Astrocyte of the spinal cord (primary cell): ENCODE data around the gene EXOC4.

Source experiments
- DNase-seq: peaks from one replicate; pipeline ENCODE4 v3.0.0; 2011; ENCODE audit warnings: low read depth, low spot score
- H3K4me3 ChIP-seq: 2 replicates; pipeline ENCODE4 v1.5.1; 2011; ENCODE audit warnings: low read depth, mild to moderate bottlenecking, low read length, moderate library complexity
- in situ Hi-C: cut with HindIII; loops from 2 replicates; pipeline ENCODE4 v1.10.0; 2017; ENCODE audit warnings: low sequenced_read_pairs
- TF ChIP-seq, protein P1 (sequence below): IDR thresholded peaks from 2 replicates; pipeline ENCODE4 v1.5.1; 2012; ENCODE audit warnings: low read depth, mild to moderate bottlenecking, low read length, inconsistent platforms

EXOC4 gene

DNA sequence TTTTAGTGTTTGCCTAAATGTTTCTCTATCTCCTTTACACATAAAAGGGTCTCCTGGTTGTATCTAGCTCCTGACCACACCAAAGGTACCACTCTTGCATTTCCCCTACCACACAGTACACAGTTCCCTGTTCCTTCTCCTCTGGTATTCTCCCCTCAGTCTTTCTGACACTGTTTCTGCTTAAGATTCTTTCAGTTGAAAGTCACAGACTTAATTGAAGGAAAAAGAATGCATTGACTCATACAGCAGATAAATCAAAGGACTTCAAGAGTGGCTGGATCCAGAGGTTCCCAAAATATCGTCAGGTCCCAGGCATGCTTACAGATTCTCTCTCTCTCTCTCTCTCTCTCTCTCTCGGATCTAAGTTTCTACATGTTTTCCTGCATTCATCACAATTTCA, 688.6 kb downstream of the EXOC4 start:
- in situ Hi-C loops, result no loop called here
- TF ChIP-seq, protein P1, sequence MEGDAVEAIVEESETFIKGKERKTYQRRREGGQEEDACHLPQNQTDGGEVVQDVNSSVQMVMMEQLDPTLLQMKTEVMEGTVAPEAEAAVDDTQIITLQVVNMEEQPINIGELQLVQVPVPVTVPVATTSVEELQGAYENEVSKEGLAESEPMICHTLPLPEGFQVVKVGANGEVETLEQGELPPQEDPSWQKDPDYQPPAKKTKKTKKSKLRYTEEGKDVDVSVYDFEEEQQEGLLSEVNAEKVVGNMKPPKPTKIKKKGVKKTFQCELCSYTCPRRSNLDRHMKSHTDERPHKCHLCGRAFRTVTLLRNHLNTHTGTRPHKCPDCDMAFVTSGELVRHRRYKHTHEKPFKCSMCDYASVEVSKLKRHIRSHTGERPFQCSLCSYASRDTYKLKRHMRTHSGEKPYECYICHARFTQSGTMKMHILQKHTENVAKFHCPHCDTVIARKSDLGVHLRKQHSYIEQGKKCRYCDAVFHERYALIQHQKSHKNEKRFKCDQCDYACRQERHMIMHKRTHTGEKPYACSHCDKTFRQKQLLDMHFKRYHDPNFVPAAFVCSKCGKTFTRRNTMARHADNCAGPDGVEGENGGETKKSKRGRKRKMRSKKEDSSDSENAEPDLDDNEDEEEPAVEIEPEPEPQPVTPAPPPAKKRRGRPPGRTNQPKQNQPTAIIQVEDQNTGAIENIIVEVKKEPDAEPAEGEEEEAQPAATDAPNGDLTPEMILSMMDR, result no peak
- DNase-seq, result peak; percentile 32
- H3K4me3 ChIP-seq, result no peak overlapping the region

DNA sequence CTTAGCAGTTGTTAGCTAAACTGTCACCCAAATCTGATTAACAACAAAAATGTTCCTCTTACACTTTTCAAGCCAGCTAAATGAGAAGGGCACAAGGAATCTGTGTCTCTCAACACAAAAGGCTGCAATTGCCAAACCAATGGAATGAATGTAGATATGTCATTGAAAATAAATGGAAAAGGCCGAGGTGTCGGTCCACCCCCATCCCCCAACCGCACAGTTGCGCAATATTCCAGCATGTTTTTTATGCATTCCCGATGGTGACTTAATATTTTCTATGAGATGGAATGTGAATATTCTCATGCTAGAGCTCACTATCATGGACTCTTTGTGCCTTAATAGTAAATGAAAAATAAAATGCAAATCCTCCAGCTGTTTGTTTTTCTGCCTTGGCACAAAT, 692.6 kb downstream of the EXOC4 start:
- H3K4me3 ChIP-seq, result no peak overlapping the region
- in situ Hi-C loops, result no loop called here
- TF ChIP-seq, protein P1, result no peak
- no peak for DNase-seq

DNA sequence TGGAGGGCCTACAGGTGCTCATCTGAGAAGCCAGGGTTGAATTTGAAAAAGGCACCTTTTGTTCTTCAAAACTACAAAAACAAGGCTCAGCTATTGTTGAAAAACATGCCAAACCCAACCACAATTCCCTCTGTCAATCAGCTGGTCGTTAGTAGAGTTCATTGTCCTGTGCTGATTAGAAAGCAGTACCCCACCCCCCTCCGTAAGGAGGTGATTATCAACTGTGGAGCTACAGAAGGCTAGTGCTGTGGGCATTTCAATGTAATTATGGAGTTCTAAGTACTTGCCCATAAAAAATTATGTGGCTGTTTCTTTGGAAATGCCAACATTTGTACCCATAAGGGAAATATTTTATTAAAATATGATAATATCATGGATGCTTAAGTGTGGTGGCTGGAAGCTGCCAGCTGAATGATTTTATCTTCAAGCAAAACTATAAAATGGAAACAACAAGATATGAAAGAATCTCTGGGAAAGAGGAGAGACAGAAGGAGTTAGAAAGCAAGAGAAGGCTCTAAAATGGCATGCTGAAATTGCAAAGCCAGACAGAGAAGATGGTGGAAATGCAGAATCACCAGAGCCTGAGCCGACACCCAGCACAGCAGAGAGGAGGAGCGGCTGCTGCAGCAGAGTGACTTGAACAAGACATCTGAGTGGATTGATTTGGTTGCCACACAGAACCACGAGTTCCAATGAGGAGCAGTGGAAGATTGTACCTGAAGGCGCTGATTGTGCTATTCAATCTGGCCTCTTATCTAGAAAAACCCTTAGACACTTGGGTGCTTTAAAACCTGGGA, 694.8 kb downstream of the EXOC4 start:
- no peak for DNase-seq
- H3K4me3 ChIP-seq, result no peak overlapping the region
- TF ChIP-seq, protein P1, result no peak
- in situ Hi-C loops, result no loop called here

DNA sequence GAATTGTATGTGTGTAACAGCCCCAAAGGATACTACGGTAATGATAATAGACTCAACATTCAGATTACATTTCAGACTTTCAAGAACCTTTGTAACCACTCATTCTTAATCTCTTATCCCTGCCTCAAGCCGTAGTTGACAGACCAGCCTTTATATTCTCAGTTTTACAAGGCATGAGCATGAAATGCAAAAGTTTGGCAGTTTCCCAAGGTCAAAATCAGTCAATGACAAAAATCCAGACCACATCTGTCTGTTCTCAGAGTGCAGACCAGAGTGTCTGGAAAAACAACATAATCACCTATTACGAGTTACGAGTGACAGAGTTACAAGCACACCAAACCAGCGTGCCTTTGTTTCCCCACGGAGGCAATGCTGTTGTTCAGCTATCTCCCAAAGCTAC, 695.7 kb downstream of the EXOC4 start:
- TF ChIP-seq, protein P1, result no peak
- in situ Hi-C loops, result no loop called here
- no peak overlapping the region for H3K4me3 ChIP-seq
- no peak for DNase-seq

DNA sequence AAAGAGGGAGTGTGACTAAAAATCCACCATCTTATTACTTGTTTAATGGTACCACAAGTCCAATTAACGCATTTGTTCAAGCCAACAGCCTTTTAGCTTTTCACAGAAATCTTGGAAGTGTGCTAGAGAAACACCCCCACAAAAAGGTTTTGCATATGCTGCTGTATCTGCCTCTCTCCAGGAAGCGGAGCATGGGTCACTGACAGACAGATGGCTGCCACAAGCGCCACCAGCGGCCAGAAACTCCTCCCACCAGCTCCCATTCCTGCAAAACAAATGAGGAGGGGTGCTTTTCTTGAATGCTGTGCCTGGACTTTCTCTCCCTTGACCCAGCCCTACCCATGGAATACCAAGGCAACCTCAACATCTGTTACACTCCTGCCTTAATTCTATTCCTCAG, 698.0 kb downstream of the EXOC4 start:
- no peak for DNase-seq
- TF ChIP-seq, protein P1, result no peak
- in situ Hi-C loops, result no loop called here

DNA sequence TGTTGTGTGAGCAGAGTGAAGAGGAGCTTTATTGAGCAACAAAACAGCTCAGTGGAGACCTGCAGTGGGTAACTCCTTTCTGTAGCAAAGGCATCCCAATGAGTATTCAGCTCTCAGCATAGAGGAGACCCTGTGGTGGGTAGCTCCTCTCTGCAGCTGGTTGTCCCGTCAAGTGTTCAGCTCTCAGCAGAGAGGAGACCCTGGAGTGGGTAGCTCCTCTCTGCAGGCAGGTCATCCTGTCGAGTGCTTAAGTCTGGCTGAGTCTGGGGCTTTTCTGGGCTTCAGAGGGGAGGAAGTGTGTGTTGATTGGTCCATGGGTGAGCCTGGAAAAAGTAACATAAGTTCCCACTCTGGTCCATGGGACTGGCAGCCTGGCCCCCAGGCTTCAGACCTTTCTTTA, 702.3 kb downstream of the EXOC4 start:
- H3K4me3 ChIP-seq, result no peak overlapping the region
- no peak for DNase-seq
- TF ChIP-seq, protein P1, result no peak
- in situ Hi-C loops, result no loop called here

More for the DNA sequence above, 698.0 kb downstream of the EXOC4 start:
- no peak overlapping the region for H3K4me3 ChIP-seq
